Activated CD8-positive, alpha-beta memory T cell treated with anti-CD3 and anti-CD28 coated beads, Interleukin-2, amount 50 U/mL, for 24 hours (primary cell): ENCODE results near the gene UBAC2.
A peak's percentile ranks its signal among the peaks of the same experiment; 100 is the strongest.
"Not testable (repeated sequence)": the region's sequence is repeated elsewhere in the genome, so short reads cannot be mapped to it uniquely, and the experiment has no call there.

Source experiments
- DNase-seq: peaks from one replicate; pipeline ENCODE4 v3.0.0-alpha.2; 2020; ENCODE audit errors: extremely low read depth

Gene UBAC2

GRCh38 chr13:99214232-99214631 lies 13.6 kb downstream of the UBAC2 start:
- DNase-seq: peak; percentile 49

GRCh38 chr13:99214731-99215130 lies 14.1 kb downstream of the UBAC2 start:
- DNase-seq: no peak

GRCh38 chr13:99215184-99215830 lies 14.7 kb downstream of the UBAC2 start:
- no peak for DNase-seq

DNA sequence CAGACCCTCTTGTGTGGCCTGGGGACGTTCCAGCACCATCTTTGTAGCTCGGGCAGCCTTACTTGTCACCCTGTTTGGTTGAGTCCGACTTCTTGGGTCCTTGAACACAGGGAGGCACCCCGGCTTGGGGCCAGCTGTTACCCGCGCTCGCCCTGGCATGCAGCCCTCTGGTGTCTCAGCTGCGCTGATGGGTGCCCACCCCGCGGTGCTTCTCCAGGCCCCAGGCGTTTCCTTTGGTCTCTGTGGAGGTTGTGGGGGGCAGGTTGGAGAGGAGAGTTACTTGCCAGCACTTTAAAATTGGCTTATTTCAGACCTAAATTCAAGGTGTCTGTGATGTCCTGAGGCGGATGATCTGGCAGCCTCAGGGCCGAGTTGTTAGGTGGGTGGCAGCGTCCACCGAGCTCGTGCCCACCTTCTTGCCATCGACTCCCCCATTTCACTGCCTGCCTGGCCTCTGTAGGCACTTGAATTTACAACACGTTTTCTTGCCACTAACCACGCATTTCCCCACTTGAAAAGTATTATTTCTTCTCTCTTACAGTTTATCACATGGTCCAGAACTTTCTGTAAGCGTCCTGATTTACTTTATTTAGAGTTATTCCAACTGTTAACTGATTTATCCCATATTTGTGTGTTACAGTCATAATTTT lies 16.9 kb downstream of the UBAC2 start:
- no peak for DNase-seq

DNA sequence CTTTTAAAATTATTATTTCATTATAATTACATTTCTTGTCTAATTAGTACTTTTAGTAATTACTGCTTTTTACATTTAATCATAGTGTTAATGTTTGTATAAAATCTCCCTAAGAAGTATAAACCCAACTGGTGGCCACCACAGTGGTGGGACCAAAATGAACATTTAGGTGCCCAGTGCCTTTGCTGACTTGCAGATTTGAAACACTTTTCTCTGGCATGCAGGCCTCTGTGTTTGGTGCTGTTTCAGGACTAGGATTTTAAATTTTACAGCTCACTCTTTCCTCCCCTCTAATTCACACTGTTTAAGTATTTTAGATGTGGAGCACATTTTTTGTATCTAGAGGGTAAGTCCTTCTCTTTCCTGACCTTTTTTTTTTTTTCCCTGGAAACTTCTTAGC lies 17.5 kb downstream of the UBAC2 start:
- no peak for DNase-seq

GRCh38 chr13:99218545-99218944 lies 17.9 kb downstream of the UBAC2 start:
- DNase-seq: no peak

DNA sequence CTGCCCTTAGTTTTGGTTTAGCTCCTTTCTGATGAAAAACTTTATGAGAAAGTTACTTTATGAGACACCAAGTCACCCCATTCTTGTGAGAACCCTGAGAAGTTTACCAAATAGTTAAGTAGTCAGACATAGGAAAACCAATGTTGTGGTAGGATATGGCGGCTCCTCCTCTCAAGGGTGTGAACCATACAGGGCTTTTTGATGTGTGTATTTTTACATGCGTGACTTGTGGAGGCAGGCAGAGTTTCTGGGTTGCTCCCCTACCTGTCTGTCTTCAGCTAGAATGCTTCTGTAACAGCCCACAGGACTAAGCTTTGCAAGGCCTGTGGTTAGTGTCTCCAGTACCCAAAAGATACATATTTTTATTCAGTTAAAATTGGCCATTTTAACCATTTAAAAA lies 18.3 kb downstream of the UBAC2 start:
- no peak for DNase-seq

DNA sequence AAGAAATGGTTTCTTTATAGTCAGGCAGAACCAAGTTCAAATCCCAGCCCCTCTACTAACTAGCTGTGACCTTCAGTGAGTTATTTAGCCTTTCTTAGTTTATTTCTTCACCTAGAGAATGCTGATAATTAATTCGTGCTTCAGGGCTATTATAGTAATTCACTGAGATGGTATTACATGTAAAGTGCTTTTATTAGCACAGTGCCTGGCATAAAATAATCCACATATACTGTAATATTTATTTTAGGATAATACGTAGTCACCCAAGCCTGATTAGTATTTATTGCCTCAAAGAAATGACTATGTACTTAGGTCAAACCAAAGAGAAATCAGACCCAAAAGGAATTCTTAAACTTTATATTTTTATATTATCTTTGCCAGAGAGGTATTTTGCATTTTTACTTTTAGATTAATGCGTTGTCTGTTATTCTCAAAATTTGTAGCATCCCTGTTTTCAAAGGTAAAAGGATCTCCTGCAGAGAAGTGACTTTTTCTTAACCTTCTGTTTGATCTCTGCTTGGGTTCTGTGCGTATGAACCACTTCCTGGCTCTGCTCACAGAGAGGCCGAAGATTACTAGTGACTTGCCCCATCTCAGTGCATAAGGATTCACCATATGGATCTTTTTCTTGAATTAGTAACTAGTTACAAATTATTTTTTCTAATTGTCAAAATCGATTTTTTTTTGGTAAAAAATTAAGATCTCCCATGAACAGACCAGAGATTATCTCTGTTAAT lies 19.7 kb downstream of the UBAC2 start:
- DNase-seq: no peak

GRCh38 chr13:99221567-99222239 lies 21.0 kb downstream of the UBAC2 start:
- DNase-seq: no peak

- no peak for DNase-seq
Observed at GRCh38 chr13:99223587-99223986, 22.9 kb downstream of the UBAC2 start.

GRCh38 chr13:99224021-99224420 lies 23.4 kb downstream of the UBAC2 start:
- DNase-seq: no peak

DNA sequence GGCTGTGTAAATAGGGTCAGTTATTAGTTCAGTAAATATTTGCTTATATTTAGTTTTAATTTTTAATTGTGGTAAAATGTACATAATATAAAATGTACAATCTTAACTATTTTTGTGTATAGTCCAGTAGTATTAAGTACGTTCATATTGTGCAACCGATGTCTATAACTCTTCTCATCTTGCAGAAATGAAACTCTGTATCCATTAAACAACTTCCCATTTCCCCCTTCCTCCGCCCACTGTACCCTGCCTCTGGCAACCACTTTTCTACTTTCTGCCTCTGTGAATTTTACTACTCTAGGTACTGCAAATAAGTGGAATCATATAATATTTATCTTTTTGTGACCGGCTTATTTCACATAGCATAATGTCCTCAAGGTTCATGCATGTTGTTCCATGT lies 24.4 kb downstream of the UBAC2 start:
- DNase-seq: no peak

- no peak for DNase-seq
Observed at GRCh38 chr13:99226513-99226912, 25.9 kb downstream of the UBAC2 start.

DNA sequence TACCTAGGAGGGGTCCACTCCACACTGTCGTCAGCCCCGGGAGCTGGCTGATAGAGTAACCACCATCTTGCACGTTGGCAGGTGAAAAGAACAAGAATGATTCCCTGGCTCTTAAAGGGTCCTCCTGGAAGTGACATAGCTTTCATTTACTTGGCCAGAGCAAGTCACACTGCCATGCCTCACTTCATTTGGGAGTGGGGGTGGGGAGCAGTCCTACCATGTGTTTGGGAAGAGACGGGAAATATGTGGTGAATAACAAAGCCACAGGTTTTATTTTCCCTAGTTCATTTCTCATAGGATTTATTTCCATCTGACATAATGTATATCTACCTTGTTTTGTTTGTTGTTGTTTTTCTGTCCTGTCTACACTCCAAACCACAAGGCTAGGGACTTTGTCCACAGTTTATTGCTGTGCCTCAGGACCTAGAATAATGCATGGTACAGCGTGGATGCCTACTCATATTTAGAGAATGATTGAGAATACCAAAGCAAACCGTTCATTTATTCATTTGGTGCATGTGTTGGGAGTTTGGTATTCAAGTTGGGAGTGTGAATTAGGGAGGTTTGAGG lies 26.8 kb downstream of the UBAC2 start:
- no peak for DNase-seq

- DNase-seq: no peak
Observed at GRCh38 chr13:99227909-99228688, 27.4 kb downstream of the UBAC2 start.

- DNase-seq: no peak
Observed at GRCh38 chr13:99228737-99229691, 28.4 kb downstream of the UBAC2 start.

DNA sequence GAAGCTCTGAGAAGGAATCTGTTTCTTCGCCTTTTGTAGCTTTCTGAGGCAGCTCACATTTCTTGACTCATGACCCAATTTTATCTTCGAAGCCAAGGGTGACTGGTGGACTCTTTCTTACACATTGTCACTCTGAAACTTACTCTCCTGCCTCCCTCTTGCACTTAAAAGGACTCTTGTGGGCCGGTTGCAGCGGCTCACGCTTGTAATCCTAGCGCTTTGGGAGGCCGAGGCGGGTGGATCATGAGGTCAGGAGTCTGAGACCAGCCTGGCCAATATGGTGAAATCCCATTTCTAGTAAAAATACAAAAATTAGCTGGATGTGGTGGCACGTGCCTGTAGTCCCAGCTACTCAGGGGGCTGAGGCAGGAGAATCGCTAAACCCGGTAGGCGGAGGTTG lies 29.9 kb downstream of the UBAC2 start:
- DNase-seq: not testable (repeated sequence)

GRCh38 chr13:99230991-99231390 lies 30.3 kb downstream of the UBAC2 start:
- DNase-seq: no peak

DNA sequence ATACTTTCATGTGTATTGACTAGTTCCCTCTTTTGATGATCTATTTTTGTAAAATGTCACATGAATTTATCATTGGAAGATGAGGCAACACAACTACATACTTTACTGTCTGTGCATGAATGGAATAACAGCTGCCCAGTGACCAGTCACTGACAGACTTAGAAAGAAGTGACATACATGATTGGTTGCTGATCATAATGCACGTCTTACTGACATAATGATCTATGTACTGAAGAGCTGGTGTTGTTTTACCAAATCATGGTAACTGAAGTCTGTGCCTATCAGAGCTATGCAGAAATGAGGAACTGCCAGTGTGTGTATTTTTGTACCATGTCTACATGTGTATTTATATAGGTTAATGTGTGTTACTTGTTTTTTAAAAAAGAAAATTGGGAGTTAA lies 31.1 kb downstream of the UBAC2 start:
- no peak for DNase-seq

- no peak for DNase-seq
Observed at GRCh38 chr13:99237981-99238662, 37.5 kb downstream of the UBAC2 start.
